ENCODE results near the gene OR2T3.
"Not testable (repeated sequence)": the region's sequence is repeated elsewhere in the genome, so short reads cannot be mapped to it uniquely, and the experiment has no call there.

OR2T3 gene

DNA sequence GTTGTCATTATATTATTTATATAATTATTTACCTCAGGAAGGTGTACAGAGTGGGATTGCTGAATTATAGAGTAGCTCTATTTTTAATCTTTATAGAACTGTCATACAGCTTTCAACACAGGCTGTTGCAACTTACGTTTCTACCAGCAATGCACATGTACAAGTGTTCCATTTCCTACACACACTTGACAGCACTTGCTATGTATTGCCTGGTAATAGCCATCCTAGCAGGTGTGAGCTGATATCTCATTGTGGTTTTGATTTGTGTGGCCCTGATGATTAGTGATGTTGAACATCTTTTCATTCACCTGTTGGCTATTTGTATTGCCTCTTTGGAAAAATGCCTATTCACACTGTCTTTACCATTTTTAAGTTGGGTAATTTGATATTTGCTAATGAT, 2.5 kb downstream of the OR2T3 start:
- not testable (repeated sequence) for DNase-seq

DNA sequence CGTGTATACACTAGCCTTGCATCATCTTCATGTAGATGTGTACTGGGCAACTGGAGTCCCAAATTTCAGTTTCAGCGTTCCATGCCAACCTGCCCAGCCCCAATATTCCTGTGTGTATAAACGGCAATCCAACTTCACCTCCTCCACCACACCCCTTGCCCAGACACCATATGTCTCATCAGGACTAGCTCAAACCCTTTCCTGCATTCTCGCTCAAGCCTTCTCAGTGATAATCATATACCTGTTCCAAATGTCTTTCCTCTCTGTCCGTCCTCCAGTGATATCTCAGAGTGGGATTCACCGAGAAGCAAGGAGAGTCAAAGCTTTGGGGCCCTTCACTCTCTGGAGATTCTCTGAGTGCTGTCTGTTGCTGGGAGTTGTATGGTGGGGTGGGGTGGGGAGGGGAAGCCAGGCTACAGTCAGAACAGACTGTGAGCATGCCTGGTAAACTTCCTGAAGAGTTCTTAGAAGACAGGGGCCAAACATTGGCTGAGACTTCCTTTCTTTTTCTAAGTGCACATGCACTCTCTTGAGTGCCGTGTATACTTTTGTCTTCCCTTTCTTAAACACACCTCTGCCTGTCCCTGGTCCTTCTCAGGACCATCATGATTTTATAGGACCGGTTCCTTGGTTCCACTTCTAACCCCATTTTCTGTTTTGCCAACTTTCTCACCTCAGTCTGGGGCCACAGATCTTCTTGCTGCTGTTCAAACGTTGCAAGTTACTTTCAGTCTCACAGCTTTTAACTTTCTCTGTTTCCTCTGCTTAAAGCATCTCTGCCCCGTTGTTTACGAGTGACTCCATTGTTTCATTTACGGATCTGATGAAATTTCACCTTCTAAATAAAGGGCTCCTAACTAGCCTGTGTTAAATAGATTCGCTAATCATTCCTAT, 8.8 kb downstream of the OR2T3 start:
- DNase-seq = peak in 1 of 2 donors; percentile 38

DNA sequence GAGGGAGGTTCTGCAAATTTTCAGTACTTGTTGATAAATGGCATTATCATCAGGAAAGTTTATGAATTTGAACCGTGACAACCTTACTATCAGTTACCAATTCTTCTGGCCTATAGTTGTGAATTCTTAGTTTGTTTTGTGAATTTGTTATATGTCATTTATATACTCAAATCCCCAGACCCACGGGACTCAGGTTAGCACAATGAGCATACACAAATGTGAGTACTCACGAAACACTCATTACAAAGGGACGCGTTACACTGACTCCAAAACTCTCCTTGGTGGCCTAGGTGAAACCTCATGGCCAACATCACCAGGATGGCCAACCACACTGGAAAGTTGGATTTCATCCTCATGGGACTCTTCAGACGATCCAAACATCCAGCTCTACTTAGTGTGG, 15.1 kb downstream of the OR2T3 start, which contains the start of gene OR2T5:
Gene OR2T5 (plus strand): TSS at position 301 of the 400 bp plus-strand sequence. CDS start 0 bp downstream, at position 301.
- not testable (repeated sequence) for DNase-seq

DNA sequence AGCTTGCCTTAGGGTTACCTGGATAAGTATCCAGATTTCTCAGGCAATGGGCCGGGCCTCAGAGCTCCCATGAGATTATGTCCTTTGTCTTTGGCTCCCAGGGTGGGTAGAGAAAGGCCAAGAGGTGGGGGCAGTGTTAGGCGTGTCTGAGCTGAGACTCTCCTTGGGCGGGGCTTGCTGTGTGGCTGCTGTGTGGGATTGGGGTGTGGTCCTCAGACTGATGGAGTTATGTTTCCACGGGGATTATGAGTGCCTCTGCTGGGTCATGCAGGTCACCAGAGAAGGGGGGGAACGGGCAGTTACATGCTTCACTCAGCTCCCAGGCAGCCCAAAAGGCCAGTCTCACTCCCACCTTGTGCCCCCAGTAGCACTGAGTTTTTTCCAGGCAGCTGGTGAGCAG, 23.5 kb downstream of the OR2T3 start:
- not testable (repeated sequence) for DNase-seq

DNA sequence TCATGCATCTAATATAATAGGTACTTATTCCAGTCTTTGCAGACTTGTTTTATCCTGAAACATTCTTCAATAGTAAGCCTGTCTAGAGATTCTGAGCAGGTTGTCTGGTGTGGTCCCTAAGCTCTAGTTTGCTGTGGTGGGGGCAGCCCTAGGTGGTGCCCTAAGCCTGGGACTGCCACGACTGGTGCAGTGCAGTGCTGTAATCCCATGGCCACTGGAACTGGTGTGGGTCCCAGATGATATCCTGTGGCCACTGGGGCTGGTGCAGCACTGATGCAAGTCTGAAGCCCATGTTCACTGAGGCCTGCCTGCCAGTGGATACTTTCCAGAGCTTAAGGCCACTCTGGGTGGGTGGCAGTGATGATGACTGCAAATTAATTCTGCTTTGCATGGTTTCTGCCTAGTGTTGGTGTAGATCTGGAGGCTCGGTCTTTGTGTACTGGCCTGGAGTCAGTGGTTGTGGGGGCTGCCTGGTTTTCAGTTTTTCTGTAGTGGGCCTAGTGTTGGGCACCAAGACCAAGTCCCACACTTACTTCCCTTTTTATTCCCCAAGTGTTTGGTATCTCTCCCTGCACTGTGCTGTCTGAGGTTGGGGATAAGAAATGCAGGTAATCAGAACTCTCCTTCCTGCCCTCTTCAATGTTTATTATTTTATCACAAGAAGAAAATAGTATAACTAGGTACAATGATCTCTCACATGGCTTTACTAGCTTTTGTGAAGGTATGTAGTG, 27.3 kb downstream of the OR2T3 start:
- DNase-seq = not testable (repeated sequence)

DNA sequence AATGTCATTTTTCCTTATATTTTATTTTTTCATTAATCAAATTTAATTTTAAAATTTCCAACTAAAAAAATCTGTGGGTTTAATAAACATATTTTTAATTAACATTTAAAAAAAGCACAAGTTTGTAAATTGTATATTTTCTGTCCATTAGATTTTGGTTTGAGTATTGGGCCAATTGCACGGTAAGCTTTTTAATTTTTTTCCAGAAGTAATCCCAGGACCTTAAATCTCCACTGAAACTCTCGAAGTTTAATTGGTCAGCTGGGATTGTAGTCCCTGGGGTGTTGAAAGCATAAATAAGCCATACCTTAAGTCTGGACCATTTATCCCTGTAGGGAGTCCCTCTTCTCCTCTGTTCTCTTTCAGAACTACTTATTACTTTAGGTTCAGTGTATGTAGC, 34.6 kb downstream of the OR2T3 start, which contains the start of gene OR2G6:
Gene OR2G6 (plus strand): TSS at position 301 of the 400 bp plus-strand sequence. CDS start 13,574 bp downstream, outside the sequence.
- not testable (repeated sequence) for DNase-seq

DNA sequence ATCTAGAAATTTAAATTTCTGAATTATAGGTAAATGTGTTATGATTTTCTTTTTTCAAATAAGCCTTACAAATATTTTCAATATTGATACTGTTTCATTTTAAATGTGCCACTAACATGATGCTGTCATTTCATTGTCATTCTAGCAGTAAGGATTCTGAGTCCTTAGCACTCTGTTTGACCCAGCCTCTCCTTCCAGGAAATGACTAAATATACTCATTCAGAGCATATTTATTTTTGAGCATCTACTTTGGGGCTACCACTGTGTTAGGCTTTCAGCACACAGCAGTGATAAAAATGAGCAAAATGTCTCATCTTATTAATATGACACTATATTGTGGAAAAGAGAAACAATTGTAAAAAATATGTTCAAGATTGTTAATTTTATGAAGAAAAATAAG, 37.1 kb downstream of the OR2T3 start:
- not testable (repeated sequence) for DNase-seq

DNA sequence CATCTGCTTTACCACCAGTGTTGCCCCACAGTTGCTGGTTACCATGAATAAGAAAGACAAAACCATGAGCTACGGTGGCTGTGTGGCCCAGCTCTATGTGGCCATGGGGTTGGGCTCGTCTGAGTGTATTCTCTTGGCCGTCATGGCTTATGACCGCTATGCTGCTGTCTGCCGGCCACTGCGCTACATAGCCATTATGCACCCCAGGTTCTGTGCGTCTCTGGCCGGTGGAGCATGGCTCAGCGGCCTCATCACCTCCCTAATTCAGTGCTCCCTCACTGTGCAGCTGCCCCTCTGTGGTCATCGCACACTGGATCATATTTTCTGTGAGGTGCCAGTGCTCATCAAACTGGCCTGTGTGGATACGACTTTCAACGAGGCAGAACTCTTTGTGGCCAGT, 48.7 kb downstream of the OR2T3 start:
- no peak for DNase-seq

All from CD4-positive, alpha-beta T cell treated with Interferon alpha-2 for 1 hour (primary cell).